ENCODE results near the gene FASTK. TPM values are rescaled to one million over a fixed set of nuclear protein-coding genes. Genes with fewer than 3 reads are reported as not detected.
A peak's percentile ranks its signal among the peaks of the same experiment; 100 is the strongest.

The FASTK gene
- total RNA-seq, 3 donors from 2014 or later: 78.6 to 122 (median 98.5) TPM

- no peaks in the 10 kb centered on the region for H3K36me3 ChIP-seq (ENCODE audit: low read depth)
- ATAC-seq: peak; percentile 79
- H3K4me3 ChIP-seq: no peak overlapping the region
- TF ChIP-seq CTCF (IDR thresholded peaks at IDR 0.05): no peak
- intact Hi-C loops (cut with DNase I, micrococcal nuclease): no loop called here
- no peaks in the 10 kb centered on the region for H3K4me1 ChIP-seq (ENCODE audit: low read depth)
- no peaks in the 10 kb centered on the region for H3K9me3 ChIP-seq
- peak; percentile 41 to 83 (median 65) for DNase-seq
These were observed 41.4 kb downstream of the FASTK start for GRCh38 chr7:151038951-151039849.

GRCh38 chr7:151035902-151036301 is 44.7 kb downstream of the FASTK start:
- Histone ChIP-seq H3K36me3 (ENCODE audit: low read depth) (no peaks in the 10 kb centered on the region), H3K4me1 (ENCODE audit: low read depth) (no peaks in the 10 kb centered on the region), H3K4me3 (no peak overlapping the region), H3K9me3 (no peaks in the 10 kb centered on the region)
- intact Hi-C loops (cut with DNase I, micrococcal nuclease): no loop called here
- no peak for TF ChIP-seq CTCF (IDR thresholded peaks at IDR 0.05)
- ATAC-seq (no peak), DNase-seq (no peak)

- no peaks in the 10 kb centered on the region for H3K4me1 ChIP-seq (ENCODE audit: low read depth)
- ATAC-seq (no peak), DNase-seq (no peak)
- no peak overlapping the region for H3K4me3 ChIP-seq
- intact Hi-C loops (cut with DNase I, micrococcal nuclease): no loop called here
- no peaks in the 10 kb centered on the region for H3K9me3 ChIP-seq
- TF ChIP-seq CTCF (IDR thresholded peaks at IDR 0.05): no peak
- H3K36me3 ChIP-seq (ENCODE audit: low read depth): no peaks in the 10 kb centered on the region
These were observed 45.4 kb downstream of the FASTK start for GRCh38 chr7:151035026-151035717.

DNA sequence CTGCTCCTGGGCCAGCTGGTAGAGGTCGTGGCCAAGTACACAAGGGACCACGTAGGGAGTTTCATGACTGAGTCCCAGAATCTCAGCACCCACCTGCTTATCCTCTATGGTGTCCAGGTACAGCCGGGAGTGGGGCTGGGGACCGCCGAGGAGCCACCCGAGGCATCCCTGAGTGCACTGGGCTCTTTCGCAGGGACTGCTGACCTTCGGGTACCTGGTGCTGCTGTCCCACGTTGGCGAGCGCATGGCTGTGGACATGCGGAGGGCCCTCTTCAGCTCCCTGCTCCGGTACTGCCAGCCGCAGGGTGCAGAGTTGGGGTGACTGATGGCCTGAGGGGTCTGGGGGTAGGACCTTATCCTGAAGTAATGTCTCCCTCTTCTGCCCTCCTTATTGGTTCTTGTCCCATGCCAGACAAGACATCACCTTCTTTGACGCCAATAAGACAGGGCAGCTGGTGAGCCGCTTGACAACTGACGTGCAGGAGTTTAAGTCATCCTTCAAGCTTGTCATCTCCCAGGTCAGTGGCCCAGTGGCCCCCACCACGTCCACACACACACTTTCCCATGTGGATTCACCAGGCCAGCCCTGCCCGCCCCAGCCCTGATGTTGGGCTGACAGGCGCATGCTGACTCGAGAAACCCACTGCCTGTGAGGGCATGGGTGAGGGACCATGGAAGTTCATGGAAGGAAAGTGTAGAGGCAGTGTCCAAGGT is 46.1 kb downstream of the FASTK start:
- H3K4me1 ChIP-seq (ENCODE audit: low read depth): peaks cover 3% of the 10 kb centered on the region
- H3K4me3 ChIP-seq: no peak overlapping the region
- no peak for DNase-seq
- no peak for ATAC-seq
- no peaks in the 10 kb centered on the region for H3K36me3 ChIP-seq (ENCODE audit: low read depth)
- TF ChIP-seq CTCF (IDR thresholded peaks at IDR 0.05): no peak
- intact Hi-C loops (cut with DNase I, micrococcal nuclease): no loop called here
- H3K9me3 ChIP-seq: no peaks in the 10 kb centered on the region

- Histone ChIP-seq H3K4me1 (ENCODE audit: low read depth) (peaks cover 7% of the 10 kb centered on the region), H3K36me3 (ENCODE audit: low read depth) (no peaks in the 10 kb centered on the region), H3K9me3 (no peaks in the 10 kb centered on the region), H3K4me3 (no peak overlapping the region)
- intact Hi-C loops (cut with DNase I, micrococcal nuclease): no loop called here
- DNase-seq (no peak), ATAC-seq (no peak)
- no peak for TF ChIP-seq CTCF (IDR thresholded peaks at IDR 0.05)
These were observed 46.8 kb downstream of the FASTK start for GRCh38 chr7:151033864-151034249.

Measured in mucosa of descending colon (tissue), 3 donors.